OCI-LY7 (cell line): Measurements from ENCODE around the gene EVX2. TPM values are rescaled to one million over a fixed set of nuclear protein-coding genes. Genes with fewer than 3 reads are reported as not detected.

Source experiments
- BruUV-seq: library from RNA; stranded (reverse); fragments of 400-500 nt; replicated peaks from 2 replicates; lab custom pipeline; 2021; lab: Mats Ljungman, UMichigan
- CTCF ChIA-PET: fragments of 300-600 bp; sonication (Branson Sonifier 250); formaldehyde crosslinking; loops from one replicate; lab custom pipeline; 2022; ENCODE audit warnings: antibody characterized with exemption; ENCODE audit not compliant: unreplicated experiment; lab: Charles Lee
- POLR2A ChIA-PET: fragments of 300-600 bp; sonication (Branson Sonifier 250); formaldehyde crosslinking; loops from one replicate; lab custom pipeline; 2022; ENCODE audit warnings: antibody characterized with exemption; lab: Charles Lee
- DNase-seq: peaks from one replicate; pipeline ENCODE4 v3.0.0-alpha.2; 2015; ENCODE audit warnings: low spot score
- H2AFZ ChIP-seq: fragments of 200-600 bp; sonication (generic), shearing (Covaris generic); 2 replicates; pipeline ENCODE4 v1.6.1; 2014; ENCODE audit warnings: mild to moderate bottlenecking, antibody characterized with exemption, low read length, moderate library complexity
- H3K27ac ChIP-seq: fragments of 200-600 bp; sonication (generic); 2 replicates; pipeline ENCODE4 v1.5.1; 2014; ENCODE audit warnings: mixed run types, low read depth, mild to moderate bottlenecking, moderate library complexity, low read length, inconsistent platforms; ENCODE audit not compliant: poor library complexity, severe bottlenecking
- H3K36me3 ChIP-seq: fragments of 200-600 bp; sonication (generic); 2 replicates; pipeline ENCODE4 v1.6.1; 2014; ENCODE audit warnings: mild to moderate bottlenecking, antibody characterized with exemption, low read length, moderate library complexity, mixed read lengths; ENCODE audit not compliant: insufficient read depth
- H3K4me1 ChIP-seq: fragments of 200-600 bp; sonication (generic); 2 replicates; pipeline ENCODE4 v1.5.1; 2014; ENCODE audit warnings: mild to moderate bottlenecking, low read length; ENCODE audit not compliant: insufficient read depth, poor library complexity, severe bottlenecking
- H3K4me2 ChIP-seq: fragments of 200-600 bp; sonication (generic); 2 replicates; pipeline ENCODE4 v1.6.1; 2014; ENCODE audit warnings: mild to moderate bottlenecking, low read length
- H3K4me3 ChIP-seq: fragments of 200-600 bp; sonication (generic); 2 replicates; pipeline ENCODE4 v1.5.1; 2014; ENCODE audit warnings: mild to moderate bottlenecking, low read depth, low read length; ENCODE audit not compliant: poor library complexity, severe bottlenecking
- H3K79me2 ChIP-seq: fragments of 200-600 bp; sonication (generic); 2 replicates; pipeline ENCODE4 v1.6.1; 2016; ENCODE audit warnings: low read depth, mild to moderate bottlenecking, low read length, moderate library complexity, mixed read lengths; ENCODE audit not compliant: insufficient read depth
- H3K9me2 ChIP-seq: fragments of 200-600 bp; sonication (generic); 2 replicates; pipeline ENCODE4 v1.6.1; 2016; ENCODE audit warnings: mild to moderate bottlenecking, low read length, mixed read lengths; ENCODE audit not compliant: insufficient read depth
- H3K9me3 ChIP-seq: fragments of 200-600 bp; sonication (generic); 2 replicates; pipeline ENCODE4 v1.6.1; 2014; ENCODE audit warnings: mild to moderate bottlenecking, mixed run types, low read length, mixed read lengths
- H4K20me1 ChIP-seq: fragments of 200-600 bp; sonication (generic); 2 replicates; pipeline ENCODE4 v1.6.1; 2014; ENCODE audit warnings: mild to moderate bottlenecking, antibody characterized with exemption, low read length, moderate library complexity, mixed read lengths; ENCODE audit not compliant: insufficient read depth
- CTCF ChIP-seq: fragments of 200-600 bp; sonication (generic); conservative IDR thresholded peaks from 2 replicates; pipeline ENCODE4 v1.5.1; 2014; ENCODE audit warnings: mild to moderate bottlenecking, antibody characterized with exemption, low read length, moderate library complexity, mixed read lengths
- EZH2phosphoT487 ChIP-seq: fragments of 200-600 bp; sonication (generic); IDR thresholded peaks from 2 replicates; pipeline ENCODE4 v1.6.1; 2018; ENCODE audit warnings: low read depth, borderline replicate concordance, mild to moderate bottlenecking, mixed run types, antibody characterized with exemption, low read length, moderate library complexity, mixed read lengths
- intact Hi-C: fragments of 100-400 bp; cut with micrococcal nuclease; formaldehyde crosslinking; loops from one replicate; pipeline ENCODE4 v1.10.0; 2022; ENCODE audit not compliant: unreplicated experiment
- total RNA-seq, 2 experiments: library from RNA; depleted of rRNA in 1 of 2; stranded (reverse); fragments of >200 nt in 1 of 2; shearing (Covaris generic) in 1 of 2; gene quantifications; 2 replicates each; pipeline ENCODE4 v1.2.3, GENCODE V29; 2014 to 2022

Gene EVX2
- total RNA-seq, 2 experiments from 2014 or later: not detected

DNA sequence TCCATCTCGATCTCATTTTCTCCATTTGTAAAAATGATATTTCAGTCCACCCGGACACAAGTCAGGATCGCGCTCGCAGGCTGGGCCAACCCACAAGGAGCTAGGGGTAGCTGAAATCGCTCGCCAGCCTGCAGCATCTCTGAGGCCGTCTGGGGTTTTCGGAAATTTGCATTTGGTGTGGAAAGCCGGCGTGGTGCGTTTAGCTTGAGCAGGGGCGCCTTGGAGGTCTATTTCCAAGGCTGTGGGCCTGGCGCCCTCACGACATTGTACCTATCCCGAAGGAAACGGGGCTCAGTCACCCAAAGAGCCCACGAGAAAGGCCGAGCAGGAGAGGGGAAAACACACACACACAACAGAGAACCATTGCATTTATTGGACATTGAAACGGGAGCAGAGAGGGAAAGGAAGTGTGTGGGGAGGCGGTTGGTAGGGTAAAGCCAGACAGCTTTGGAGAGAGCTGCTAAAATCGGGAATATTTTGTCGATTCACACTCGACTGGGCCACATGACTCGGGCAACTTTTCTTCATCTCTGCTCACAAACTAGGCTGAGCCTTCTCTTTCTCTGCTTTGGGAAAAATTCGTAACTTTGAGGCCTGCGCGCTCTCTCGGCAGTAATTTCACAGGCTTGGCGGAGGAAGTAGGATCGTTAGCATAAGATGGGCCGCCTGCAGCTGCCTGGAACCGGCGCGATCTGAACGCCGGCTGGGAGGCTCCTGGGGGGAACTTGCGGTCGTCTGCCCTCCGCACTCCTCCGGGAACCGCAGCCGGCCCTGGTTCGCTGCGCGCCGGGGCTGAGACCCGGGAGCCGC is 44.6 kb upstream of the EVX2 start:
- TF ChIP-seq CTCF (no peak), EZH2phosphoT487 (no peak)
- intact Hi-C loops: loop anchor here (5.0 kb wide), 1 partner anchor 424 kb away; no protein-coding TSS in a partner anchor
- POLR2A ChIA-PET: interaction anchor here (0.6 kb wide), 1 partner anchor 689 kb away, joined by 3 read pairs; no protein-coding TSS in a partner anchor

DNA sequence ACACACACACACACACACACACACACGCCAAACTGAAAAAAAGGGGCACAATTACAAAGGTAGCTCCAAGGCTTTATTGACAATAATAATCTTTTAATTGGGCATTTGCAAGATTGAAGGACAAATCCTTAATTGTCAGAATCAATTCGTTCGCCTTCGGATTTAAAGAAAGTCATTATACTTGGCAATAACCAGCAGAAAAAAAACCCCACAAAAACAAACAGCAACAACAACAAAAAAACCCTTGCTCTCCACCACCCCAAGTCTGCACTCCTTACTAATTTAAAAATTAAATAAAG is 44.0 kb upstream of the EVX2 start:
- no peaks in the 10 kb centered on the region for H3K4me1 ChIP-seq
- no peaks in the 10 kb centered on the region for H3K36me3 ChIP-seq
- H3K9me2 ChIP-seq: no peaks in the 10 kb centered on the region
- H2AFZ ChIP-seq: no peak overlapping the region
- ChIA-PET POLR2A (interaction anchor here (0.6 kb wide), 1 partner anchor 689 kb away, joined by 3 read pairs; no protein-coding TSS in a partner anchor), CTCF (interaction anchor here (0.6 to 1.4 kb wide), 6 partner anchors 34 to 1887 kb away, joined by 3 to 6 read pairs (median 4); no protein-coding TSS in a partner anchor)
- H3K4me2 ChIP-seq: no peak overlapping the region
- intact Hi-C loops: loop anchor here (1.0 to 5.0 kb wide), 5 partner anchors 327 to 1019 kb away; no protein-coding TSS in a partner anchor
- no peak overlapping the region for H3K27ac ChIP-seq
- H3K79me2 ChIP-seq: no peaks in the 10 kb centered on the region
- no TSS peak for BruUV-seq
- DNase-seq: no peak
- H3K4me3 ChIP-seq: no peak overlapping the region
- TF ChIP-seq CTCF: no peak
- no peak for TF ChIP-seq EZH2phosphoT487
- H4K20me1 ChIP-seq: no peaks in the 10 kb centered on the region
- no peaks in the 10 kb centered on the region for H3K9me3 ChIP-seq

More for the DNA sequence above, 44.6 kb upstream of the EVX2 start:
- Histone ChIP-seq H4K20me1 (no peaks in the 10 kb centered on the region), H3K9me2 (no peaks in the 10 kb centered on the region), H3K79me2 (no peaks in the 10 kb centered on the region), H3K4me3 (no peak overlapping the region), H3K4me1 (no peaks in the 10 kb centered on the region), H3K4me2 (no peak overlapping the region), H3K9me3 (no peaks in the 10 kb centered on the region), H2AFZ (no peak overlapping the region), H3K27ac (no peak overlapping the region), H3K36me3 (no peaks in the 10 kb centered on the region)
- no TSS peak for BruUV-seq
- no peak for DNase-seq
- CTCF ChIA-PET: interaction anchor here (0.6 to 1.4 kb wide), 6 partner anchors 34 to 1887 kb away, joined by 3 to 6 read pairs (median 4); no protein-coding TSS in a partner anchor
